Activated CD4-positive, alpha-beta memory T cell treated with anti-CD3 and anti-CD28 coated beads for 36 hours (primary cell): ENCODE results near the gene ADAMTS13. TPM values are rescaled to one million over a fixed set of nuclear protein-coding genes. Genes with fewer than 3 reads are reported as not detected.

Experiments
- total RNA-seq, 2 experiments: library from RNA; stranded (reverse); gene quantifications; one replicate each; pipeline ENCODE4 v1.2.3, GENCODE V29; 2021

ADAMTS13 gene
- total RNA-seq, 2 experiments from 2014 or later, result 2.4 to 2.6 TPM

Other genes with a start within 250 kb of the ADAMTS13 start
- not detected for gene OBP2B, start 213.1 kb upstream of the ADAMTS13 start, total RNA-seq
- gene ABO, start 147.2 kb upstream of the ADAMTS13 start, total RNA-seq, result not detected
- 10 to 100 TPM; 16.9 to 18.2 TPM for gene SURF6, start 86.2 kb upstream of the ADAMTS13 start, total RNA-seq
- 10 to 100 TPM; 20.8 to 20.9 TPM for gene MED22, start 74.2 kb upstream of the ADAMTS13 start, total RNA-seq
- 1,000 to 10,000 TPM; 3,340 to 3,454 TPM for gene RPL7A, start 74.1 kb upstream of the ADAMTS13 start, total RNA-seq
- 10 to 100 TPM; 24.7 to 26.0 TPM for gene SURF1, start 65.9 kb upstream of the ADAMTS13 start, total RNA-seq
- gene SURF2, start 65.8 kb upstream of the ADAMTS13 start, total RNA-seq, result 10 to 100 TPM; 12.5 to 15.5 TPM
- 100 to 1,000 TPM; 358 to 368 TPM for gene SURF4, start 46.3 kb upstream of the ADAMTS13 start, total RNA-seq
- under 1 TPM; 0.69 to 0.90 TPM for gene STKLD1, start 46.0 kb upstream of the ADAMTS13 start, total RNA-seq
- 10 to 100 TPM; 24.2 to 26.3 TPM for gene REXO4, start 4.4 kb upstream of the ADAMTS13 start, total RNA-seq
- gene CACFD1, start 37.6 kb downstream of the ADAMTS13 start, total RNA-seq, result 1 to 10 TPM; 1.1 to 1.2 TPM
- 1 to 10 TPM; 2.2 to 2.6 TPM for gene SLC2A6, start 56.7 kb downstream of the ADAMTS13 start, total RNA-seq
- not detected for gene MYMK, start 102.6 kb downstream of the ADAMTS13 start, total RNA-seq
- gene ADAMTSL2, start 112.3 kb downstream of the ADAMTS13 start, total RNA-seq, result under 1 TPM; 0.05 to 0.07 TPM
- not detected for gene FAM163B, start 187.0 kb downstream of the ADAMTS13 start, total RNA-seq
- not detected for gene DBH, start 214.0 kb downstream of the ADAMTS13 start, total RNA-seq